GM18519 (cell line): ENCODE results near the gene CLIC3.

Experiments
- ATAC-seq: cut with Tn5 transposase; IDR thresholded peaks from one replicate; pipeline ENCODE4 v1.9.1; 2021; ENCODE audit warnings: mild to moderate bottlenecking, moderate library complexity; ENCODE audit not compliant: unreplicated experiment, low FRiP score

Gene CLIC3

DNA sequence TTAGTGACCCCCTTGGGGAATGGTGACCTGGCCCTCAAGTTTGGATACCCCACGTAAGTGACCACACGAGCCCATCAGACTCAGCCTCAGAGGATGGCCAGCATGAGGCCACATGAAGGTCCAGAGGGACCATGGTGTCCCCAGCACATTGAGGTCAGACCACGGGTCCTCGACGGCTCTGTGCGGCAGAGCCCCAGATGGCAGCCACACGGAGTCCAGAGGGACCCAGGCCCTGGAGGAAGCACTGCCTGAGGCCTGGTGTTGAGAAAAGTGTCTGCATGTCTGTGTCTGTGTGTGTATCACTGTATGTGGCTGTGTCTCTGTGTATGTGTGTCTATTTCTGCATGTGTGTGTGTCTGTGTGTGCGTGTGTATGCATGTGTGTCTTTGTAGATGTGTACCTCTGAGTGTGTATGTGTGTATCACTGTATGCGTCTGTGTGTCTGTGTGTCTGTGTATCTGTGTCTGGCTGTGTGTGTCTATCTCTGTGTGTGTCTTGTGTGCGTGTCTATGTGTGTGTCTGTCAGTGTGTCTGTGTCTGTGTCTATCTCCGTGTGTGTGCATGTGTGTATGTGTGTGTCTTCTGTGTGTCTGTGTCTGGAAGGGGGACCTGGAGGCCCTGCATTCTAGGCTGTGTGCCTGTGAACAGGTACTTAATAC is 12.6 kb downstream of the CLIC3 start:
- ATAC-seq, result no peak

DNA sequence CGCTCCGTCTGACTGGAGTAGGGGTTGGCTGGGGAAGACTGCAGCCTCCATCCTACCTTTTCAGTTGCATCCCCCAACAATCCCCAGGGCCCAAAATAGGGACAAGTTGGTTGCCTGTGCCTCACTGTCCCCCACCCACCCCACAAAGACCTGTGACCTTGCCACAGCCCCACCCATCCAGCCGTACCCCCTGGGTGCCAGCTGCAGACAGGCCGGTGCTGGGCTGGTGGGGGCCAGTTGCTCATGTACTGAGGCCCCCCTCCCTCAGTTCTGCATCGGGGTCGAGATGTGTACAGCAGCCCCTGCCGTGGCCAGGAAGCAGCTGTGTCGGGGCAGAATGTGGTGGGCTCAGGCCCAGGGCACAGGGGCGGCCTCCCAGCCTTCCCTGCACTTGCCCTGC is 13.2 kb downstream of the CLIC3 start:
- ATAC-seq, result no peak

DNA sequence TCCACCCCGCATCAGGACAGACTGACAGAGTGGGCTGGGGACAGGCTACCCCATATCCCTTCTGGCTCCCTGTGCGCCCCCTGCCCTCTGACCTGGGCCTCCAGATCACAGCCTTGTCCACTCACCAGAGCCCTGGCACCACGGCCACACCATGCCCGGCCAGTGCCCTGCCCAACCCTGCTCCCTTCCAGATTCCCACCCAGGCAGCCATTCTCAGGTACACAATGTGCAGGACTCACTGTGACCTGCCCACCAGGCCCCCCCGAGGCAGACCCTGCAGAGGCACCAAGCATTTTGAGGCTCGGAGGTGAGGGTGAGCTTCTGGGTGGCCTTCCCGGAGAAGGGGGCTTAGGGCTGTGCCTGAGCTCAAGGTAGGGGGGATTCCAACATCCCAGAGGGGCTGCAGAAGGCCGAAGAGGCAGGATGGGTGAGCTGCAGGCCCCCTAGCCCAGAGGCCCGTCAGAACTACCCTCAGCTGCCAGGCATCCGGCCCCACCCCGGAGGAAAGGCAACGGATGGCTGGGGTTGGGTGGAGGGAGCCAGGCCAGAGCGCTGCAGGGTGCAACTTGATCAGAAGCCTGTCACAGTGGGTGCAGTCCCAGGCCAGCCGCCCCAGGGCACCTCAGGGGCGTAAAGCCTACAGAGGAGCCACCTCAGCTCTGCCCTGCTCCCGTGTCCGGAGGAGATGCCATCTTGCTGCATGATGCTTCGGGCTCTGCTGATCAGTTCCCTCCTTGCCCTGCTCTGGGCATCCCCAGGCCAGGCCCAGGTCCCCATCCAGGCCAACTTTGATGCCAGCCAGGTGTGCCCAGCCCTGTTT is 13.9 kb downstream of the CLIC3 start, which contains the start of gene LCNL1:
LCNL1 (plus strand) TSS at position 762 of the 820 bp plus-strand sequence. CDS start 594 bp downstream, outside the sequence.
- ATAC-seq, result no peak

DNA sequence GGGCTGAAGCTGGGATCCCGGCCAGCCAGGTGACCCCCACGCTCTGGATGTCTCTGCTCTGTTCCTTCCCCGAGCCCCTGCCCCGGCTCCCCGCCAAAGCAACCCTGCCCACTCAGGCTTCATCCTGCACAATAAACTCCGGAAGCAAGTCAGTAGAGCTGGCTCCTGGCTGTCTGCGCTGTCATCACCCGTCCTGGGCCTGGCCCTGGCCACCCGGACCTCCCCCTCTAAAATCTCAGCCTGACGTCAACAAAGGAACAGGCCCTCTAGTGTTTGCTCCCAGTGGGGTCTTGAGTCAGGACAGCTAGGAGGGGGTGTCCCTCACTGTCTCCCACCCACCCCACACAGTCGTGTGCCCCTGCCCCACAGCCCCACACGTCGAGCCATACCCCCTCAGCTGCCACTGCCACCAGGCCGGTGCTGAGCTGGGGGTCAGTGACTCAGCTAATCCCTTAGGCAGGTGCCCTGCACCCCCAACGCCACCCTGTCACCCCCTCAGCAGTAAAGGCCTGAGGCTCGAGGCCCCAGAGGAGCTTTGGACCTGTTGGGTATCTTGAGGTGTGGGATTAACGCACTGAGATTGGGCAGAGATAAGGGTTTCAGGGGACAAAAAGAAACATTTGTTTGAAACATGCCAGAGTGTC is 14.7 kb downstream of the CLIC3 start:
- ATAC-seq, result no peak

DNA sequence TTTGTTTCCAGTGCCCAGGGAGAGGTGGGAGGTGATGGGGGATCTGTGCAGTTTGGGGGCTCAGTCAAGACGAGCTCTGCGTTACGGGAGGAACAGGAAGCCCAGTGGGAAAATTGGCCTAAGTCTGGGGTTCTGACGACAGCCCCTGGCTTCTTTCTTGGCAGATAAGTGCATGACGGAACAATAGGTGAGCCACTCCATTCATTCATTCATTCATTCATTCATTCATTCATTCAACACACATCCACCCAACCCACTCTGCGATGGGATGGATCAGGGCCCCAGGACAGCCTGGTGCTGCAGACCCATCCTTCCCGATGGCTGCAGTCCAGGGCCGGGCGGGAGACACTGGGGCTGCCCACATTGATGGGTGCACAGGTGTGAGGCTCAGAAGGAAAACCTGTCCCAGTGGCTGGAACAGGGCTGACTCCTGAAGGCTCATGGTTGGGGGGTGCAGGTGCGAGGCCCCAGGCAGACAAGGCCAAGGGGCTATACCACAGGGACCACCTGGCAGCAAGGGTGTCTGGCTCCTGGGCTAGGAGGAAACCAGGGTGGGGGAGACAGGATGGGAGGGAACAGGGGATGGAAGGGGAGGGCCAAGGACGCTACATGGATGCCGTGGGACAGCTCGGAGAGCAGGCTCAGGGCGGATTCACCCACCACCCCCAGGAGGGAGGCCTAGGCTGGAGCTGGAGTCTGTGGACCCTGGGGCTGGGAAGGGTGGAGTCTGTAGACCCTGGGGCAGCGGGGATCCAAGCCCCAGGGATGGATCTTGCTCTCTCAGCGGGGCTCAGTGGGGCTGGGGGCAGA is 15.5 kb downstream of the CLIC3 start:
- no peak for ATAC-seq

DNA sequence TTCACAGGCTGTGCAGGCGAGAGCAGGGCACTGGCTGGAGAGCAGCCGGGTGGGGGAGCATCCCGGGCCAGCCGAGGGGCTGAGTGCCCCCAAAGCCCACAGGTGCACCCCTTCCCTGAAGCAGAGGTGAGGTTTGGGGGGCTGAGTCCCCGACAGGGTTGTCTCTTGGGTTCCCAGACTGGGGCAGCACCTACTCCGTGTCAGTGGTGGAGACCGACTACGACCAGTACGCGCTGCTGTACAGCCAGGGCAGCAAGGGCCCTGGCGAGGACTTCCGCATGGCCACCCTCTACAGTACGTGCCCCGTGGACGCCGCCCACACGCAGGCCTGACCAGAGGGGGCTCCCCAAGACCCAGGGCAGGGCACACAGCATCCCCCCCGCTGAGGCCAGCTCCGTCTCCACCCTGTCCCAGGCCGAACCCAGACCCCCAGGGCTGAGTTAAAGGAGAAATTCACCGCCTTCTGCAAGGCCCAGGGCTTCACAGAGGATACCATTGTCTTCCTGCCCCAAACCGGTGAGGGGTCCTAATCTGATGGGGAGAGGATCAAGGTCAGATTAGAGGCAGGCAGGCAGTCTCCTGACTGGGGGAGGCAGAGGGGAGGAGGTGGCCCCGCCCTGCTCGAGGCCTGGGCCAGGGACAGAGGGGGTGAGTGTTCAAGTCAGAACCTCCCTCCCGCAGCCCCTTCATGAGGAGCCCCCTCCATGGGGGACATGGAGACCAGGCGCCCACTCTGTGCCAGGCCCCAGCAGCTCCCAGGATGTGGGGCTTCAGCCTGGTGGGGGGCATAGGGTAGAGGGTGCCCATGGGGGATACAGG is 16.4 kb downstream of the CLIC3 start:
- no peak for ATAC-seq

DNA sequence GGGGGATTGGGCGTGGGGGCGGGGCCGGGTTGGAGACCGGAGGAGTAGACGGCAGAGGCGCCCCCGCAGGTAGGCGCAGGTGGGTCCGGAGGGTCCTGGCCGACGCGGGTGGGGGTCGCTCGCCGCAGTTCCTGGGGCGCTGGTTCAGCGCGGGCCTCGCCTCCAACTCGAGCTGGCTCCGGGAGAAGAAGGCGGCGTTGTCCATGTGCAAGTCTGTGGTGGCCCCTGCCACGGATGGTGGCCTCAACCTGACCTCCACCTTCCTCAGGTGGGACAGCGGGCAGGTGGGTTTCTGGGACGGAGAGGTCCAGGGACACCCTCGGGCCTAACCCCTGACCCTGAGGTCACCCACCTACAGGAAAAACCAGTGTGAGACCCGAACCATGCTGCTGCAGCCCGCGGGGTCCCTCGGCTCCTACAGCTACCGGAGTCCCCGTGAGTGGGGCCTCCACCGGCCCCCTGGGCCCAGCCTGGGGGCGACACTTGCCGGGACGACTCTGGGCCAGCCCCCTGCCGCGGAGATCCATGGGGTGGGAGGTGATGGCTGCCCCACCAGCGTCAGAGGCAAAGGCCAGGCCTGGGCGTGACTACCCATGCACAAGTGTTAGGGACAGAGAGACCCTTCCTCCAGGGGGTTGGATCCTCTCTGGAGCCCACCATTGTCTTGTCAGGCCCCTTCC is 17.4 kb downstream of the CLIC3 start:
- ATAC-seq, result no peak

DNA sequence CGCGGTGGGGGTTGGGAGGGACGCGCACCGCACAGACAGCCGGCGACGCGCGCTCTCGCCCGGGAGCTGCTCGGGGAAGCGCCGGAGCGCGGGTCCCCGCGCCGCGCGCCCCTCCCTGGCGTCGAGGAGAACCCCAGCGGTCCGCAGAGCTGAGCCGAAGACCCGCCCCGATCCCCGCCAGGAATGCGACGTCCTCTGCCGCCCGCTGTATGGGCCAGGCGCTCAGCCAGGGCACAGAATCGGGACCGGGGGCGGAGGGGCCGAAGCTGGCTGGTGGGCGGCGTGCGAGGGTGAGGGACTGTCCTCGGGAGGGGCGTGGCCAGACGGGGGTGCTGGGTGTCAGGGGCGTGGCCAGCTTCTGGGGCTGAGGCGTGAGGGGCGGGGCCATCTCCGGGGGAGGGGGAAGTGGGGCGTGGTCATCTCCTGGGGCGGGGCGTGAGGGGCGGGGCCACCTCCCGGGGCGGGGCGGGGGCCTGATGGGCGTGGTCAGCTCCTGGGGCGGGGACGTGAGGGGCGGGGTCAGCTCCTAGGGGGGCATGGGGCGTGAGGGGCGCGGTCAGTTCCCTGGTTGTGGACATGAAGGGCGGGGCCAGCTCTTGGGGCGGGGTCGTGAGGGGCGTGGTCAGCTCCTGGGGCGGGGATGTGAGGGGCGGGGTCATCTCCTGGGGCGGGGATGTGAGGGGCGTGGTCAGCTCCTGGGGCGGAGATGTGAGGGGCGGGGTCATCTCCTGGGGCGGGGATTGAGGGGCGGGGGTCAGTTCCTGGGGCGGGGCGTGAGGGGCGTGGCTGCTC is 18.1 kb downstream of the CLIC3 start:
- ATAC-seq, result no peak

DNA sequence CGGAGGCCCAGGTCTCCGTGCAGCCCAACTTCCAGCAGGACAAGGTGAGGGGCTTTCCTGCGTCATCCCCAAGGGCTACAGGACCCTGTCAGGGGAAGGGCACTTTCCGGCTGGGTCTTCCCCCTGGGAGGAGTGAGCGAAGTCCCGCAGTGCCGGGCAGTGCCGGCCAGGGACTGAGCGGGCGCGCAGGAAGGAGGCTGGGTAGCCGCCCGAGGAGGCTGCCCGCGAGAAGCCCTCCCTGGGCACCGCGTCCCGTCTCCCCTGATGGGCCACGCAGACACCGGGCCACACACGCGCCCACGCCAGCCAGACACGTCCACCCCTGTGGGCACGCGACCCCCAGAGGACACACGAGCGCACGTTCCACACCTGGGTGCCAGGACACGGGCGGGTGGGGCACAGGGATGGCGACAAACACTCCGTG is 18.7 kb downstream of the CLIC3 start:
- no peak for ATAC-seq

DNA sequence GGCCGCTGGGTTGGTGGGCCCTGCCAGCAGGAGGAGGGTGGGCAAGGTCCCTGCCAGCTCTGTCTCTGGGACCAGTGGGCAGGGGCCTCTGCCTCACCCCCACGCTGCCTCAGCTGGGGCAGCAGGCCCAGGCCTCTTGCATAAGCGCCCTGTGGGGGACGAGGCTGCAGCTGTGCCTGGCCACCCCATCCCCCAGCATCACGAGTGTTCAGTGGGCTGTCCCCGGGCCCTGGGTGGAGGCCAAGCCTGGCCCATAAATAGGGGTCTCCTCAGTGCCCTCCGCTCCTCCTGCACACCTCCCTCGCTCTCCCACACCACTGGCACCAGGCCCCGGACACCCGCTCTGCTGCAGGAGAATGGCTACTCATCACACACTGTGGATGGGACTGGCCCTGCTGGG is 19.1 kb downstream of the CLIC3 start, which contains the start of gene PTGDS:
PTGDS (plus strand) TSS at position 282 of the 400 bp plus-strand sequence; CDS start at position 357, 75 bp downstream.
- ATAC-seq, result no peak

DNA sequence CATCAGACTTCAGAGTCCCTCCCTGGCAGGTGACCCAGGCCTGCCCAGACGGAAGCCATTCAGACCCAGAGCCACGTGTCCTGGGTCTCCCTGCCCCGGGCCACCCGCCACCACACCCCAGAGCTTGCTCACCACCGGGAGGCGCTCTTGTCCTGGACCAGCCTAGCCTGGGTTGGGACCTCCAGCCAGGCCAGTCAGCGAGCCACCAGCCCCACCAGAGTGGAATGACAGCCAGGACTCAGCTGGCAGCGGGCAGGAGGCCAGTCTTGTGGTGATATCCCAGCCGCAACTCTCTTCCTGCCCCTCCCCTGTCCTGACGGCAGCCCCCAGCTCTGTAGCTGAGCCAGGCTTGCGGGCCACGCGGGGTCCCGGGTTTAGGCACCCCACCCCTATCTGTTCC is 20.7 kb downstream of the CLIC3 start:
- no peak for ATAC-seq

DNA sequence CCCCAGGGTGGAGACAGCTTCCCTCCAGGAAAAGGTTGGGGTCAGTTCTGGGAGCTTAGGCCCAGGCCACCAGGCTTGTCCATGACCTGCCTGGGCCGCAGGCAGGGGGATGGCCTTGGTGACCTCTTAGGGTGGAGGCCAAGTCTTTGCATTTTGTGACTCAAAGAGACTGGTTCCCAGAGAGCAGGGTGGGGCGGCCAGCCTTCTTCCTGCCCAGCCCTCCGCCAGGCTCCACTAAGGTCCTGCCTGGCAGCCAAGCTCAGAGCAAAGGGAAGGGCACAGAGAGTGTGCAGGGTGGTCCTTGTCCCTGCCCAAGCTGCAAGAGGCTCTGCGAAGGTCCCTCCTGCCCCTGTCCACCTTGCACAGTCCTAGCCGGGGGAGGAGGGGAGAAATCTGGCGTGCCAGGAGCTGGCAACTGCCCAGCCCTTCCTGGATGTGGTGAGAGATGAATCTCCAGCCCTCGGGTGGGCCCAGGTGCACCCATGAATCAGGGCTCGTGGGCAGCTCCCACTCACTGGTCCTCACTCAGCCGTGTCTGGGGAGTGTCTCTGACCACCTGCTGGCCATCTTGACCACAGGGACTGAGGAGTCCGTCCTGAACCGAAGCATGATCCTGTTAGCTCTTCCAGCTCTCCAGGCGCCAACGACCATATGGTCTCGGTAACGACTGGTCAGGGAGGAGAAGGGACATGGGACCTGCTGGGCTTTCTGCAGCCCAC is 21.4 kb downstream of the CLIC3 start:
- ATAC-seq, result no peak

DNA sequence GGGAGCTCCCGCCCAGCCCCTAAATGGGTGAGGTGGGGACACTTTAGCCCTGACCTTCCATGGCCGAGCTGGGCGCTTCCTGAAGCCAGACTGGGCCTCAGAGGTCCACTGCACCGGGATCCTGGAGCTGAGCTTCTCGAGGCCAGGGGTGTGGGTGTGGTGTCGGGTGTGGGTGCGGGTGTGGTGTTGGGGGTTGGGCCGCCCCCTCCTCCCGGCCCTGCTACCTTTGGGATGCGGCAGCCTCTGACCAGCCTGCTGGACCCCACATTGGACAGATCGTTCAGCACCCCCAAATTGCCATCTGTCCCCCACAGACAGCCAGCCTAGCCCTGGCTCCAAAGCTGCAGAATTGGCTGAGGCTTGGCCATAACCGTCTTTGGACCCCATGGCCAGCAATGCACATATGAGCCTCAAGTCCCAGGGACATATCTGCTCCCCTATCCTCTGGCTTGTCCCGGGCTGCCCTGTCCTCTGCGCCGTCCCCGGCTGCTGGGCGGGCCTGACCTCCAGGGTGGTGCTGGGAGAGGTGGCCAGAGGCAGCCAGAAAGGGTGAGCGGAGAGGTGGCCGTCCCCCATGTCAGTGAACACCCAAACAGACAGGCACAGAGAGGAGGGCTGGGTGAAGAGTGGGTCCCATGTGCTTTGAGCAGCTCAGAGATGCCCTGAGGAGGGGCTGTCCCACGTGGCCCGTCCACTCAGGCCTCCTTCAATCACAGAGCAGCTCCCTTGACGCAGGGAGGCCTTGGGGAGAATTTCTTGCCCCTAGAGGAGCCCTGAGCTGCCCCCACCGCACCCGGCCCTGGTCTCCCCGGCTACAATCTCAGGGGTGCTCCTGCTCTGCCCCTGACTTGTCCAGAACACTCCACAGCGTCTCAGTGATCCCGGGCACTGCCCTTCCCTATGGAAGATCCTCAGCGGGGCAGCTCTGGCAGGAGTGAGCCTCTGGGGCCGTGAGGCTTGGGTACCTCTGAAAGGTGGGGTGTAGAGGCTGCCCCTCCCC is 22.4 kb downstream of the CLIC3 start:
- ATAC-seq, result no peak

DNA sequence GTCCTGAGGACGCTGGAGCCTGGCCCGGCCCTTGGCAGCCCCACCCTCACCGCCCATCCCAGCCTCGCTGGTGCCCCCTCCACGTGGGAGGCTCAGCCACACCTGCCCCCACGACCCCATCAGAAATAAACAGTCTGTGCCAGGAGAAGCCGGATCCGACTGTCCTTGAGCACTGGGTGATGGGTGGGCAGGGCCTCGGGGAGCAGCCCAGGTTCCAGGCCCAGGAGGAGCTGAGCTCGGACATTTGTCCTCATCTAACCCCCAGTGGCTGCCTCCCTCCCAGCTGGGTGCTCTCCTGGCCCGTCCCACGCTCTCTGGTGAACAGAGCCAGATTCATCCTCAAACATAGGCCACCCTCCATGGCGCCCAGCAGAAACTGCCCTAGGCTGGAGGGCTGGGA is 23.6 kb downstream of the CLIC3 start:
- no peak for ATAC-seq

DNA sequence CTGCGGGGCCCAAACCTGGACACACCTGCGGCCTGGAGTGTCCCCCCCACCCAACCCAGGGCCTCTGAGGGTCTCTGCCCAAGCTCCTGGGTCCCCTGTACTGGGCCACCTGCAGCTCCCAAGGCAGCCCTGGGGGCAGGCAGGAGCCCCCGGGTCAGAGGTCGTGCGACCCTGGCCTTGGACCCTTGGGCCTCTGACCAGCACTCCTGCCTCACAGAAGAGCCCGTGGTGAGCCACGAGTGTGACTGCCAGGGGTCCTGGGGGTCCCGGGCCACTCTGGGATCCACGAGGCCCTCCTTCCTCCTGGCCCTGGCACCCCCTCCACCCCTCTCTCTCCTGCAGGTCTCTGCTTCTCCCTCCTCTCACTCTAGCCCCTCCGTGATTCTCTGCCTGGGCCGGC is 24.0 kb downstream of the CLIC3 start:
- no peak for ATAC-seq

DNA sequence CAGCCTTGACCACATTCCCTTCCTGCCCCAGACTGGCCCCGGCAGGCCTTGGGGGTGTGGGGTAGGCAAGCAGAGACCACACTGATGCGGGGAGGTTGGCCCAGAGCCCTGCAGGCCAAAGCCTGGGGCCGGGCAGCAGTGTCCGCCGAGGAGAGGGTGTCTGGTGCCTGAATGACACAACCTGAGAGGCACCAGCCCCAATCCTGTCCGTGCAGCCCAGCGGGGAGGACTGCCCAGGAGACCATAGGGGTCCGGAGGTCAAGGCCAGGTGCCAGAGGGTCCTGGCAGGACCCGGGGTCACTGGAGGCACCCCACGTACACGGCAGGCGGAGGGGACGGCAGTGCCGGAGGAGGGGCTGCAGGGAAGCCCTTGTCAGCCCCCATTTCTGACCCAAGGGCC is 24.6 kb downstream of the CLIC3 start:
- no peak for ATAC-seq

DNA sequence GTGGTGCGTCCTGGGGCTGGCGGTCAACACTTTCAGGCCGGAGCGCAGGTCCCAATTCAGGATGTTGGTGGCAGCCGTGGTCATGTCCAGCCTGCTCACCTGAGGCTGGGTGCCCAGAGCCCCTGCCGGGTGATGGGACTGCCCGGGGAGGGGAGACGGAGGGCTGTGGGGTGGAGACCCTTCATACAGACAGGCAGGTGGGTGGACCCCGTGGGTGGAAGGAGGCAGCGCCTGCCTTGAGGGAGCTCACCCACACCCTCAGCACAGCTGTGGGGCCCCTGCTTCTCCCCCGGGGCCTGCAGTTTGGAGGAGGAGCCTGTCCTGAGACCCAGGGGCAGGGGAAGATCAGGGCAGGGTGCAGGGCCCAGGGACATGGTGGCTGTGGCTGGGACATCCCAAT is 26.0 kb downstream of the CLIC3 start:
- no peak for ATAC-seq
